ENCODE measurements around the gene RICTOR. TPM values are rescaled to one million over a fixed set of nuclear protein-coding genes. Genes with fewer than 3 reads are reported as not detected.
A peak's percentile ranks its signal among the peaks of the same experiment; 100 is the strongest.

The RICTOR gene
- total RNA-seq, 1 experiment from 2014 or later: 22.4 TPM

- ChIA-PET CTCF (no interaction called here), POLR2A (no interaction called here)
- peak overlapping the region; percentile 17; the same call in 1 of the 2 replicates for H3K27ac Mint-ChIP-seq
- no peak overlapping the region for H3K4me3 Mint-ChIP-seq
- peaks cover 22% of the 10 kb centered on the region for H3K9me3 Mint-ChIP-seq
- ATAC-seq (no peak), DNase-seq (ENCODE audit: low spot score) (no peak)
- no peak for TF ChIP-seq NR1H2 (CRISPR knock-in tag; IDR thresholded peaks at IDR 0.05)
- no peak for TF ChIP-seq ZBTB21 (CRISPR knock-in tag; IDR thresholded peaks at IDR 0.05; ENCODE audit: borderline replicate concordance)
- TF ChIP-seq GTF2I (CRISPR knock-in tag; conservative IDR thresholded peaks at IDR 0.05): no peak
- no peak for TF ChIP-seq ZNF396 (CRISPR knock-in tag; IDR thresholded peaks at IDR 0.05; ENCODE audit: borderline replicate concordance)
- TF ChIP-seq, protein P1, sequence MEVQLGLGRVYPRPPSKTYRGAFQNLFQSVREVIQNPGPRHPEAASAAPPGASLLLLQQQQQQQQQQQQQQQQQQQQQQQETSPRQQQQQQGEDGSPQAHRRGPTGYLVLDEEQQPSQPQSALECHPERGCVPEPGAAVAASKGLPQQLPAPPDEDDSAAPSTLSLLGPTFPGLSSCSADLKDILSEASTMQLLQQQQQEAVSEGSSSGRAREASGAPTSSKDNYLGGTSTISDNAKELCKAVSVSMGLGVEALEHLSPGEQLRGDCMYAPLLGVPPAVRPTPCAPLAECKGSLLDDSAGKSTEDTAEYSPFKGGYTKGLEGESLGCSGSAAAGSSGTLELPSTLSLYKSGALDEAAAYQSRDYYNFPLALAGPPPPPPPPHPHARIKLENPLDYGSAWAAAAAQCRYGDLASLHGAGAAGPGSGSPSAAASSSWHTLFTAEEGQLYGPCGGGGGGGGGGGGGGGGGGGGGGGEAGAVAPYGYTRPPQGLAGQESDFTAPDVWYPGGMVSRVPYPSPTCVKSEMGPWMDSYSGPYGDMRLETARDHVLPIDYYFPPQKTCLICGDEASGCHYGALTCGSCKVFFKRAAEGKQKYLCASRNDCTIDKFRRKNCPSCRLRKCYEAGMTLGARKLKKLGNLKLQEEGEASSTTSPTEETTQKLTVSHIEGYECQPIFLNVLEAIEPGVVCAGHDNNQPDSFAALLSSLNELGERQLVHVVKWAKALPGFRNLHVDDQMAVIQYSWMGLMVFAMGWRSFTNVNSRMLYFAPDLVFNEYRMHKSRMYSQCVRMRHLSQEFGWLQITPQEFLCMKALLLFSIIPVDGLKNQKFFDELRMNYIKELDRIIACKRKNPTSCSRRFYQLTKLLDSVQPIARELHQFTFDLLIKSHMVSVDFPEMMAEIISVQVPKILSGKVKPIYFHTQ (CRISPR knock-in tag; IDR thresholded peaks at IDR 0.05): no peak
- no peak for TF ChIP-seq MYBL2 (CRISPR knock-in tag; IDR thresholded peaks at IDR 0.05)
- no peak for TF ChIP-seq FOXK1 (CRISPR knock-in tag; IDR thresholded peaks at IDR 0.05)
- TF ChIP-seq, protein P2, sequence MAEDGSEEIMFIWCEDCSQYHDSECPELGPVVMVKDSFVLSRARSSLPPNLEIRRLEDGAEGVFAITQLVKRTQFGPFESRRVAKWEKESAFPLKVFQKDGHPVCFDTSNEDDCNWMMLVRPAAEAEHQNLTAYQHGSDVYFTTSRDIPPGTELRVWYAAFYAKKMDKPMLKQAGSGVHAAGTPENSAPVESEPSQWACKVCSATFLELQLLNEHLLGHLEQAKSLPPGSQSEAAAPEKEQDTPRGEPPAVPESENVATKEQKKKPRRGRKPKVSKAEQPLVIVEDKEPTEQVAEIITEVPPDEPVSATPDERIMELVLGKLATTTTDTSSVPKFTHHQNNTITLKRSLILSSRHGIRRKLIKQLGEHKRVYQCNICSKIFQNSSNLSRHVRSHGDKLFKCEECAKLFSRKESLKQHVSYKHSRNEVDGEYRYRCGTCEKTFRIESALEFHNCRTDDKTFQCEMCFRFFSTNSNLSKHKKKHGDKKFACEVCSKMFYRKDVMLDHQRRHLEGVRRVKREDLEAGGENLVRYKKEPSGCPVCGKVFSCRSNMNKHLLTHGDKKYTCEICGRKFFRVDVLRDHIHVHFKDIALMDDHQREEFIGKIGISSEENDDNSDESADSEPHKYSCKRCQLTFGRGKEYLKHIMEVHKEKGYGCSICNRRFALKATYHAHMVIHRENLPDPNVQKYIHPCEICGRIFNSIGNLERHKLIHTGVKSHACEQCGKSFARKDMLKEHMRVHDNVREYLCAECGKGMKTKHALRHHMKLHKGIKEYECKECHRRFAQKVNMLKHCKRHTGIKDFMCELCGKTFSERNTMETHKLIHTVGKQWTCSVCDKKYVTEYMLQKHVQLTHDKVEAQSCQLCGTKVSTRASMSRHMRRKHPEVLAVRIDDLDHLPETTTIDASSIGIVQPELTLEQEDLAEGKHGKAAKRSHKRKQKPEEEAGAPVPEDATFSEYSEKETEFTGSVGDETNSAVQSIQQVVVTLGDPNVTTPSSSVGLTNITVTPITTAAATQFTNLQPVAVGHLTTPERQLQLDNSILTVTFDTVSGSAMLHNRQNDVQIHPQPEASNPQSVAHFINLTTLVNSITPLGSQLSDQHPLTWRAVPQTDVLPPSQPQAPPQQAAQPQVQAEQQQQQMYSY (CRISPR knock-in tag; IDR thresholded peaks at IDR 0.05): no peak
- TF ChIP-seq NR2C2 (CRISPR knock-in tag; IDR thresholded peaks at IDR 0.05): no peak
- no peak for TF ChIP-seq TP53 (CRISPR knock-in tag; IDR thresholded peaks at IDR 0.05)
- TF ChIP-seq ZNF425 (CRISPR knock-in tag; conservative IDR thresholded peaks at IDR 0.05): no peak
- no peaks in the 10 kb centered on the region for H3K27me3 Mint-ChIP-seq (ENCODE audit: low read depth)
- H3K36me3 Mint-ChIP-seq: peaks cover 22% of the 10 kb centered on the region
- H3K4me1 Mint-ChIP-seq: peaks cover 32% of the 10 kb centered on the region
These were observed 24.9 kb downstream of the RICTOR start for GRCh38 chr5:39049315-39049714.

GRCh38 chr5:39040875-39041274, 33.3 kb downstream of the RICTOR start:
- peaks cover 21% of the 10 kb centered on the region for H3K9me3 Mint-ChIP-seq
- DNase-seq (ENCODE audit: low spot score) (no peak), ATAC-seq (no peak)
- TF ChIP-seq ZNF671 (CRISPR knock-in tag; IDR thresholded peaks at IDR 0.05): no peak
- TF ChIP-seq MYBL2 (CRISPR knock-in tag; IDR thresholded peaks at IDR 0.05): no peak
- TF ChIP-seq ZNF425 (CRISPR knock-in tag; conservative IDR thresholded peaks at IDR 0.05): no peak
- no peak for TF ChIP-seq OVOL2 (CRISPR knock-in tag; IDR thresholded peaks at IDR 0.05; ENCODE audit: borderline replicate concordance)
- TF ChIP-seq, protein P3, sequence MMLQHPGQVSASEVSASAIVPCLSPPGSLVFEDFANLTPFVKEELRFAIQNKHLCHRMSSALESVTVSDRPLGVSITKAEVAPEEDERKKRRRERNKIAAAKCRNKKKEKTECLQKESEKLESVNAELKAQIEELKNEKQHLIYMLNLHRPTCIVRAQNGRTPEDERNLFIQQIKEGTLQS (CRISPR knock-in tag; conservative IDR thresholded peaks at IDR 0.05): no peak
- no peak for TF ChIP-seq FOXK1 (CRISPR knock-in tag; IDR thresholded peaks at IDR 0.05)
- TF ChIP-seq ATF1 (CRISPR knock-in tag; IDR thresholded peaks at IDR 0.05): no peak
- TF ChIP-seq IRF2 (CRISPR knock-in tag; IDR thresholded peaks at IDR 0.05; ENCODE audit: borderline replicate concordance, low read depth): no peak
- no peak for TF ChIP-seq GTF2I (CRISPR knock-in tag; conservative IDR thresholded peaks at IDR 0.05)
- TF ChIP-seq RORB (CRISPR knock-in tag; IDR thresholded peaks at IDR 0.05): no peak
- no peak for TF ChIP-seq CBFB (CRISPR knock-in tag; IDR thresholded peaks at IDR 0.05; ENCODE audit: low read depth)
- no peak for TF ChIP-seq FOXJ3 (CRISPR knock-in tag; IDR thresholded peaks at IDR 0.05; ENCODE audit: borderline replicate concordance)
- TF ChIP-seq ZBTB43 (CRISPR knock-in tag; IDR thresholded peaks at IDR 0.05): no peak
- TF ChIP-seq, protein P4, sequence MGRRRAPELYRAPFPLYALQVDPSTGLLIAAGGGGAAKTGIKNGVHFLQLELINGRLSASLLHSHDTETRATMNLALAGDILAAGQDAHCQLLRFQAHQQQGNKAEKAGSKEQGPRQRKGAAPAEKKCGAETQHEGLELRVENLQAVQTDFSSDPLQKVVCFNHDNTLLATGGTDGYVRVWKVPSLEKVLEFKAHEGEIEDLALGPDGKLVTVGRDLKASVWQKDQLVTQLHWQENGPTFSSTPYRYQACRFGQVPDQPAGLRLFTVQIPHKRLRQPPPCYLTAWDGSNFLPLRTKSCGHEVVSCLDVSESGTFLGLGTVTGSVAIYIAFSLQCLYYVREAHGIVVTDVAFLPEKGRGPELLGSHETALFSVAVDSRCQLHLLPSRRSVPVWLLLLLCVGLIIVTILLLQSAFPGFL (CRISPR knock-in tag; IDR thresholded peaks at IDR 0.05; ENCODE audit: borderline replicate concordance): no peak
- no peak overlapping the region for H3K27ac Mint-ChIP-seq
- ChIA-PET CTCF (no interaction called here), POLR2A (no interaction called here)
- H3K27me3 Mint-ChIP-seq (ENCODE audit: low read depth): no peaks in the 10 kb centered on the region
- no peaks in the 10 kb centered on the region for H3K4me1 Mint-ChIP-seq
- no peak overlapping the region for H3K4me3 Mint-ChIP-seq
- peaks cover 21% of the 10 kb centered on the region for H3K36me3 Mint-ChIP-seq
